BLaER1 (cell line): ENCODE measurements around the gene KIF16B.
A peak's percentile ranks its signal among the peaks of the same experiment; 100 is the strongest.

ENCODE experiments used
- H3K27ac ChIP-seq: shearing (Covaris generic); formaldehyde crosslinking; 2 replicates; pipeline ENCODE4 v1.8.1; 2022
- H3K27me3 ChIP-seq: shearing (Covaris generic); formaldehyde crosslinking; 2 replicates; pipeline ENCODE4 v1.8.1; 2022
- H3K36me3 ChIP-seq: shearing (Covaris generic); formaldehyde crosslinking; 2 replicates; pipeline ENCODE4 v1.8.1; 2022
- H3K4me1 ChIP-seq: shearing (Covaris generic); formaldehyde crosslinking; 2 replicates; pipeline ENCODE4 v1.8.1; 2022
- H3K4me2 ChIP-seq: shearing (Covaris generic); formaldehyde crosslinking; 2 replicates; pipeline ENCODE4 v1.8.1; 2022
- H3K4me3 ChIP-seq: shearing (Covaris generic); formaldehyde crosslinking; 2 replicates; pipeline ENCODE4 v1.8.1; 2022
- H3K9ac ChIP-seq: shearing (Covaris generic); formaldehyde crosslinking; 2 replicates; pipeline ENCODE4 v1.8.1; 2022
- H3K9me3 ChIP-seq: shearing (Covaris generic); formaldehyde crosslinking; 2 replicates; pipeline ENCODE4 v1.8.1; 2022
- H4K20me1 ChIP-seq: shearing (Covaris generic); formaldehyde crosslinking; 2 replicates; pipeline ENCODE4 v1.8.1; 2022
- Cebpa-rat ChIP-seq: shearing (Covaris generic); IDR thresholded peaks from 2 replicates; pipeline ENCODE4 v1.8.1; 2022

Gene KIF16B

GRCh38 chr20:16474363-16474762 is 98.9 kb downstream of the KIF16B start:
- H3K4me1 ChIP-seq = peaks cover 38% of the 10 kb centered on the region
- H3K27ac ChIP-seq = no peak overlapping the region
- H3K27me3 ChIP-seq = no peaks in the 10 kb centered on the region
- H3K9ac ChIP-seq = no peak overlapping the region
- no peak overlapping the region for H3K4me2 ChIP-seq
- H4K20me1 ChIP-seq = no peaks in the 10 kb centered on the region
- peaks cover 71% of the 10 kb centered on the region for H3K36me3 ChIP-seq
- no peak for TF ChIP-seq Cebpa-rat
- H3K4me3 ChIP-seq = no peak overlapping the region
- peaks cover 26% of the 10 kb centered on the region for H3K9me3 ChIP-seq

GRCh38 chr20:16472045-16472872 is 101.0 kb downstream of the KIF16B start:
- H3K9ac ChIP-seq = no peak overlapping the region
- TF ChIP-seq Cebpa-rat = no peak

GRCh38 chr20:16469395-16469905 is 103.8 kb downstream of the KIF16B start:
- Histone ChIP-seq H3K9me3 (peaks cover 58% of the 10 kb centered on the region), H3K27me3 (no peaks in the 10 kb centered on the region), H3K9ac (no peak overlapping the region), H4K20me1 (no peaks in the 10 kb centered on the region), H3K4me2 (no peak overlapping the region), H3K27ac (no peak overlapping the region), H3K4me3 (no peak overlapping the region), H3K36me3 (peaks cover 92% of the 10 kb centered on the region), H3K4me1 (peaks cover 5% of the 10 kb centered on the region; the same call in 1 of the 2 replicates)
- no peak for TF ChIP-seq Cebpa-rat

More at GRCh38 chr20:16472045-16472872, 101.0 kb downstream of the KIF16B start:
- H3K4me2 ChIP-seq = no peak overlapping the region
- H3K27me3 ChIP-seq = no peaks in the 10 kb centered on the region
- no peaks in the 10 kb centered on the region for H4K20me1 ChIP-seq
- no peak overlapping the region for H3K4me3 ChIP-seq
- H3K27ac ChIP-seq = no peak overlapping the region
- H3K4me1 ChIP-seq = peaks cover 25% of the 10 kb centered on the region
- peaks cover 74% of the 10 kb centered on the region for H3K36me3 ChIP-seq
- H3K9me3 ChIP-seq = peaks cover 33% of the 10 kb centered on the region

GRCh38 chr20:16462711-16463110 is 110.5 kb downstream of the KIF16B start:
- H3K27me3 ChIP-seq = no peaks in the 10 kb centered on the region
- H3K9ac ChIP-seq = no peak overlapping the region
- H3K36me3 ChIP-seq = peaks cover 41% of the 10 kb centered on the region
- no peaks in the 10 kb centered on the region for H4K20me1 ChIP-seq
- TF ChIP-seq Cebpa-rat = no peak
- no peak overlapping the region for H3K4me3 ChIP-seq
- peaks cover 15% of the 10 kb centered on the region for H3K4me1 ChIP-seq
- H3K27ac ChIP-seq = peak overlapping the region; percentile 35
- H3K9me3 ChIP-seq = peaks cover 45% of the 10 kb centered on the region
- peak overlapping the region; percentile 57 for H3K4me2 ChIP-seq

GRCh38 chr20:16459019-16459700 is 114.1 kb downstream of the KIF16B start:
- no peak for TF ChIP-seq Cebpa-rat
- Histone ChIP-seq H3K4me3 (no peak overlapping the region), H3K4me2 (no peak overlapping the region), H3K9me3 (peaks cover 18% of the 10 kb centered on the region), H3K27ac (no peak overlapping the region), H3K9ac (no peak overlapping the region), H3K27me3 (no peaks in the 10 kb centered on the region), H4K20me1 (no peaks in the 10 kb centered on the region), H3K36me3 (peaks cover 26% of the 10 kb centered on the region; the same call in 1 of the 2 replicates), H3K4me1 (peaks cover 15% of the 10 kb centered on the region)

GRCh38 chr20:16457514-16457913 is 115.7 kb downstream of the KIF16B start:
- Histone ChIP-seq H3K27ac (no peak overlapping the region), H3K4me1 (peaks cover 13% of the 10 kb centered on the region)
- TF ChIP-seq Cebpa-rat = no peak

GRCh38 chr20:16455324-16455723 is 117.9 kb downstream of the KIF16B start:
- H3K4me3 ChIP-seq = no peak overlapping the region
- peaks cover 27% of the 10 kb centered on the region for H3K4me1 ChIP-seq
- H4K20me1 ChIP-seq = no peaks in the 10 kb centered on the region
- H3K4me2 ChIP-seq = no peak overlapping the region
- no peaks in the 10 kb centered on the region for H3K27me3 ChIP-seq
- no peak overlapping the region for H3K27ac ChIP-seq
- H3K9me3 ChIP-seq = no peaks in the 10 kb centered on the region
- H3K9ac ChIP-seq = no peak overlapping the region
- H3K36me3 ChIP-seq = peaks cover 16% of the 10 kb centered on the region; the same call in 1 of the 2 replicates
- no peak for TF ChIP-seq Cebpa-rat

More at GRCh38 chr20:16457514-16457913, 115.7 kb downstream of the KIF16B start:
- Histone ChIP-seq H3K4me3 (no peak overlapping the region), H3K9me3 (peaks cover 4% of the 10 kb centered on the region; the same call in 1 of the 2 replicates), H3K4me2 (no peak overlapping the region), H4K20me1 (no peaks in the 10 kb centered on the region), H3K36me3 (peaks cover 16% of the 10 kb centered on the region; the same call in 1 of the 2 replicates), H3K27me3 (no peaks in the 10 kb centered on the region), H3K9ac (no peak overlapping the region)

GRCh38 chr20:16451982-16452381 is 121.3 kb downstream of the KIF16B start:
- peaks cover 27% of the 10 kb centered on the region; the same call in 1 of the 2 replicates for H3K36me3 ChIP-seq
- TF ChIP-seq Cebpa-rat = no peak
- H3K9ac ChIP-seq = peak overlapping the region; percentile 74
- H3K9me3 ChIP-seq = peaks cover 19% of the 10 kb centered on the region
- H3K4me2 ChIP-seq = peak overlapping the region; percentile 80
- H4K20me1 ChIP-seq = no peaks in the 10 kb centered on the region
- H3K27me3 ChIP-seq = no peaks in the 10 kb centered on the region
- 0 out of 2 replicates have a peak overlapping the region, but pooled peaks have one; percentile 49 for H3K4me3 ChIP-seq
- peaks cover 57% of the 10 kb centered on the region for H3K4me1 ChIP-seq
- H3K27ac ChIP-seq = peak overlapping the region; percentile 87

- Histone ChIP-seq H3K4me2 (peak overlapping the region; percentile 80), H4K20me1 (no peaks in the 10 kb centered on the region), H3K9me3 (peaks cover 19% of the 10 kb centered on the region), H3K36me3 (peaks cover 27% of the 10 kb centered on the region; the same call in 1 of the 2 replicates), H3K4me1 (peaks cover 62% of the 10 kb centered on the region), H3K27ac (peak overlapping the region; percentile 87), H3K4me3 (peak overlapping the region; percentile 49), H3K9ac (peak overlapping the region; percentile 74), H3K27me3 (no peaks in the 10 kb centered on the region)
- TF ChIP-seq Cebpa-rat = no peak
Observed at GRCh38 chr20:16451001-16451400, 122.2 kb downstream of the KIF16B start.
